Ovary (tissue), 9 donors: Measurements from ENCODE around the gene INVS. TPM values are rescaled to one million over a fixed set of nuclear protein-coding genes. Genes with fewer than 3 reads are reported as not detected.
"Not testable (repeated sequence)": the region's sequence is repeated elsewhere in the genome, so short reads cannot be mapped to it uniquely, and the experiment has no call there.

Source experiments
- DNase-seq, 5 donors: peaks; one replicate each; pipeline ENCODE4 v3.0.0-alpha.2; 2019 to 2020
- H3K27ac ChIP-seq, 2 donors: fragments of 200-600 bp; one replicate each; pipeline versions ENCODE4 v1.5.1 to v1.8.0; 2019 to 2022
- H3K27me3 ChIP-seq: fragments of 200-600 bp; one replicate; pipeline ENCODE4 v1.8.0; 2022
- H3K36me3 ChIP-seq: fragments of 200-600 bp; sonication (generic); one replicate; pipeline ENCODE4 v1.5.1; 2019
- H3K4me1 ChIP-seq: one replicate; pipeline ENCODE4 v1.8.1; 2013; ENCODE audit warnings: mild to moderate bottlenecking, moderate library complexity; ENCODE audit not compliant: insufficient read depth
- H3K4me3 ChIP-seq: fragments of 200-600 bp; sonication (generic); one replicate; pipeline ENCODE4 v1.5.1; 2017
- H3K9me3 ChIP-seq, 2 donors: fragments of 200-600 bp in 1 of 2; sonication (generic) in 1 of 2; one replicate each; pipeline versions ENCODE4 v1.5.1 to v1.8.1; 2013 to 2019; ENCODE audit warnings: mild to moderate bottlenecking in 1 of 2, moderate library complexity in 1 of 2
- EP300 ChIP-seq: sonication (generic); formaldehyde crosslinking; IDR thresholded peaks from one replicate; pipeline ENCODE4 v1.6.1; 2017; ENCODE audit warnings: antibody characterized with exemption
- POLR2A ChIP-seq: fragments of 450-650 bp; IDR thresholded peaks from one replicate; pipeline ENCODE4 v1.6.1; 2017; ENCODE audit warnings: antibody characterized with exemption, mild to moderate bottlenecking, moderate library complexity
- WGBS, 3 donors: extraction: QIAGEN DNeasy Blood & Tissue Kit in 1 of 3; methylation state at CpG; one replicate each; pipeline versions ENCODE4 v1.1.5 to v1.1.7; 2013 to 2017; 5-methylcytosine and 5-hydroxymethylcytosine counted together
- intact Hi-C, 4 donors: fragments of 100-400 bp; cut with DNase I; formaldehyde crosslinking; loops; one replicate each; pipeline versions ENCODE4 v1.11.0 to v1.15.1; 2022 to 2023
- polyA plus RNA-seq, 2 donors: library from polyadenylated mRNA; stranded (reverse); fragments of 200-250 nt in 1 of 2; fragments of 350-450 nt in 1 of 2; fragmentation: Illumina TruSeq in 1 of 2; extraction: RNeasy Lipid Tissue Mini Kit (QIAGEN cat#74804) in 1 of 2; gene quantifications; one replicate each; pipeline ENCODE4 v1.2.3, GENCODE V29; 2013 to 2014
- total RNA-seq, 7 donors: library from RNA; depleted of rRNA in 2 of 7; stranded (reverse); fragments of >200 nt in 2 of 7; fragmentation: NEBNext Ultra II Directional in 3 of 7; extraction: Animal tissue kit (Norgen Biotek cat#: 25700) in 3 of 7; gene quantifications; one replicate each; pipeline versions ENCODE4 v1.1.0 to v1.2.4, GENCODE V29; 2016 to 2023
- TF ChIP-seq, protein P1 (sequence below), 3 donors: fragments of 450-650 bp in 2 of 3; fragments of 200-600 bp in 1 of 3; IDR thresholded peaks; one replicate each; pipeline versions ENCODE4 v1.5.1 to v1.8.0; 2016 to 2022; ENCODE audit warnings: antibody characterized with exemption in 3 of 3, mild to moderate bottlenecking in 1 of 3
- donor health status: DM: no; HTN: no; CAD: no; lungs with moderate emphysema.
- donor health status: DM: no; HTN: no; CAD: no.
- donor health status: Bipolar disorder and iron deficiency.
- donor health status: DM: yes; HTN: yes; CAD: no.
- donor health status: DM: no; HTN: no; CAD: no.
- donor health status: DM: yes; HTN: yes; CAD: no.

INVS gene
- total and polyA plus RNA-seq, 9 donors = 7.7 to 28.4 (median 22.9) TPM

- intact Hi-C loops = no loop called here
- Histone ChIP-seq H3K4me1 (no peaks in the 10 kb centered on the region), H3K4me3 (no peak overlapping the region), H3K9me3 (no peaks in the 10 kb centered on the region), H3K27me3 (no peaks in the 10 kb centered on the region), H3K27ac (no peak overlapping the region), H3K36me3 (no peaks in the 10 kb centered on the region)
- TF ChIP-seq, protein P1, sequence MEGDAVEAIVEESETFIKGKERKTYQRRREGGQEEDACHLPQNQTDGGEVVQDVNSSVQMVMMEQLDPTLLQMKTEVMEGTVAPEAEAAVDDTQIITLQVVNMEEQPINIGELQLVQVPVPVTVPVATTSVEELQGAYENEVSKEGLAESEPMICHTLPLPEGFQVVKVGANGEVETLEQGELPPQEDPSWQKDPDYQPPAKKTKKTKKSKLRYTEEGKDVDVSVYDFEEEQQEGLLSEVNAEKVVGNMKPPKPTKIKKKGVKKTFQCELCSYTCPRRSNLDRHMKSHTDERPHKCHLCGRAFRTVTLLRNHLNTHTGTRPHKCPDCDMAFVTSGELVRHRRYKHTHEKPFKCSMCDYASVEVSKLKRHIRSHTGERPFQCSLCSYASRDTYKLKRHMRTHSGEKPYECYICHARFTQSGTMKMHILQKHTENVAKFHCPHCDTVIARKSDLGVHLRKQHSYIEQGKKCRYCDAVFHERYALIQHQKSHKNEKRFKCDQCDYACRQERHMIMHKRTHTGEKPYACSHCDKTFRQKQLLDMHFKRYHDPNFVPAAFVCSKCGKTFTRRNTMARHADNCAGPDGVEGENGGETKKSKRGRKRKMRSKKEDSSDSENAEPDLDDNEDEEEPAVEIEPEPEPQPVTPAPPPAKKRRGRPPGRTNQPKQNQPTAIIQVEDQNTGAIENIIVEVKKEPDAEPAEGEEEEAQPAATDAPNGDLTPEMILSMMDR (IDR thresholded peaks at IDR 0.05) = no peak
- TF ChIP-seq POLR2A = no peak
- DNase-seq = no peak
Measured at GRCh38 chr9:100057624-100058023, 41.4 kb upstream of the INVS start.

DNA sequence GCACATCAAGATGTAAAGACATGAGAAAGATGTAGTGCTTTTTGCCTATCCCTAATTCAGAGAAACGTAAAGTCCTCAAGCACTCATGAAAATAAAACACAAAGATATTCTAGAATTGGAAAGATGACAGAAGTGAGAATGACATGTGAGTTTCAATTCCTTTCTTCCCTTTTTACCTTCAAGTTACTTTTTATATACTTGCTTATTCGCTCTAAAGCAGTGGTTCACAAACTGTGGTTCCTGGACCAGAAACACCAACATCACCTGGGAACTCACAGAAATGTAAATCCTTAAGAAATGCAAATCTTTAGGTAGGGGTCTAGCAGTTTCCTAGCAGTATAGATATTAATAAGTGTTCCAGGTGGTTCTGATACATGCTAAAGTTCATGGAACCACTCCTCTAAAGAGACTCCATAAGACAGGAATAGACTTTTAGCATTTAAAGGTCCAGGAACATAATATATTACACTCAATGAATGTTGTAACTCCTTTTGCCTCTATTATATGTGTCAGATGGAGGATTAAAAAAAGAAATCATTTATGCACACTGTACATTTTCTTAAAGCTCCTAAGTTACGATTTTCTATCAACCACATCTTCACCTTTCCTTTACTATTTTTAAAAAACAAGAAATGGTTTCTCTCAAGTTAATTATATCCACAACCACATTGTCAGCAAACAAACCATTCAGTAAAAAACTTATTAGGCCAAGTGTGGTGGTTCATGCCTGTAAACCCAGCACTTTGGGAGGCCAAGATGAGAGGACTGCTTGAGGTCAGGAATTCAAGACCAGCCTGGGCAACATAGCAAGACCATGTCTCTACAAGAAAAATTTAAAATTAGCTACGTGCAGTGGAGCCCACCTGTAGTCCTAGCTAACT is 40.1 kb upstream of the INVS start:
- no peaks in the 10 kb centered on the region for H3K4me1 ChIP-seq

DNA sequence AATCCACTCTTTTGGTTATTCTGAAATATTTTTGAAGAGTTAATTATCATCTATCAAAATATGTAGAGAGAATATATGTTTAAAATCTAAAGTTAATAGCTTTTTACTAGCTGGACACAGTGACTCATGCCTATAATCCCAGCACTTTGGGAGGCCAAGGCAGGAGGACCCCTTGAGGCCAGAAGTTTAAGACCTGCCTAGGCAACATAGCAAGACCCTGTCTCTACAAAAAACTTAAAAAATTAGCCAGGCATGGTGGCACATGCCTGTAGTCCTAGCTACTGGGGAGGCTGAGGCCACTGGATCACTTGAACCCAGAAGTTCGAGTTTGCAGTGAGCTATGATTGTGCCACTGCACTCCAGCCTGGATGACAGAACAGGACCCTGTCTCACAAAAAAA is 36.4 kb upstream of the INVS start:
- intact Hi-C loops, H3K36me3 ChIP-seq: not testable (repeated sequence)
- 82 to 91% (median 90%) methylated on average over 1 of the region's 1 CpG for WGBS, 3 donors

More for the DNA sequence above, 40.1 kb upstream of the INVS start:
- no peak for DNase-seq
- no peaks in the 10 kb centered on the region for H3K36me3 ChIP-seq
- 92 to 97% (median 95%) methylated on average over 4 of the region's 4 CpGs for WGBS, 3 donors
- no peak overlapping the region for H3K4me3 ChIP-seq
- H3K27me3 ChIP-seq = no peaks in the 10 kb centered on the region
- no peak overlapping the region for H3K27ac ChIP-seq
- intact Hi-C loops = no loop called here
- no peaks in the 10 kb centered on the region for H3K9me3 ChIP-seq
- TF ChIP-seq EP300 = no peak
- TF ChIP-seq, protein P1 (IDR thresholded peaks at IDR 0.05) = no peak
- TF ChIP-seq POLR2A = no peak

GRCh38 chr9:100063185-100063584 is 35.9 kb upstream of the INVS start:
- intact Hi-C loops = no loop called here
- TF ChIP-seq POLR2A (no peak), EP300 (no peak)
- TF ChIP-seq, protein P1 (IDR thresholded peaks at IDR 0.05) = no peak
- H3K9me3 ChIP-seq = no peaks in the 10 kb centered on the region
- no peak overlapping the region for H3K27ac ChIP-seq
- 6 to 13% (median 8%) methylated on average over 3 of the region's 3 CpGs for WGBS, 3 donors
- H3K36me3 ChIP-seq = no peaks in the 10 kb centered on the region
- no peaks in the 10 kb centered on the region for H3K27me3 ChIP-seq
- no peaks in the 10 kb centered on the region for H3K4me1 ChIP-seq
- DNase-seq = no peak
- H3K4me3 ChIP-seq = no peak overlapping the region

More for the DNA sequence above, 36.4 kb upstream of the INVS start:
- H3K27ac ChIP-seq, H3K4me1 ChIP-seq, H3K4me3 ChIP-seq, DNase-seq, H3K27me3 ChIP-seq, H3K9me3 ChIP-seq: not testable (repeated sequence)

DNA sequence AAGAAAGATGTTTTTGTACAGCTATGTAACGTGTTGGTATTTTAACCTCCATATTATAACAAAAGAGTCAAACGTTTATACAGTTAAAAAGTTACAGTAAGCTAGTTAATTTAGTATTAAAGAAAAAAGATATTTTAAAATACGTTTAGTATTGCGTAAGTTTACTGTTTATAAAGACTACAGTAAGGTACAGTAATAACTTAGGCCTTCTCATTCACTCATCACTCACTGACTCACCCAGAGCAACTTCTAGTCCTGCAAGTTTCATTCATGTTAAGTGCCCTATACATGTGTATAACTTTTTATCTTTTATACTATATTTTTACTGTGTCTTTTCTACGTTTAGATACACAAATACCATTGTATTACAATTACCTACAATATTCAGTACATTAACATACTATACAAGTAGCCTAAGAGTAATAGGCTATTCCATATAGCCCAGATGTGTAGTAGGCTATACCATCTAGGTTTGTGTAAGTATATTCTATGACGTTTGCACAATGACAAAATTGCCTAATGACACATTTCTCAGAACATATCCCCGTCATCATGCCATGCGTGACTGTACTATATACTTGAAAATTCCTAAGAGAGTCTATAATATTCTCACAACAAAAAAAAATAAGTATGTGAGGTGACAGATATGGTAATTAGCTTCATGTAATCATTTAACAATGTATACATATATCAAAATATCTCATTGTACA is 34.0 kb upstream of the INVS start:
- Histone ChIP-seq H3K36me3 (no peaks in the 10 kb centered on the region), H3K27me3 (no peaks in the 10 kb centered on the region), H3K4me3 (no peak overlapping the region), H3K9me3 (no peaks in the 10 kb centered on the region), H3K4me1 (no peaks in the 10 kb centered on the region), H3K27ac (no peak overlapping the region)
- DNase-seq = no peak
- TF ChIP-seq POLR2A (no peak), EP300 (no peak)
- TF ChIP-seq, protein P1 (IDR thresholded peaks at IDR 0.05) = no peak
- intact Hi-C loops = no loop called here
- WGBS, 3 donors = 89 to 92% (median 92%) methylated on average over 8 of the region's 8 CpGs
